HT1080 (cell line): ENCODE measurements around the gene SOX2. TPM values are rescaled to one million over a fixed set of nuclear protein-coding genes. Genes with fewer than 3 reads are reported as not detected.

Experiments used
- DNase-seq: peaks from one replicate; pipeline ENCODE4 v3.0.0-alpha.2; 2015; ENCODE audit warnings: low read depth
- total RNA-seq: library from RNA; depleted of rRNA; stranded (reverse); fragments of >200 nt; shearing (Covaris generic); gene quantifications from 2 replicates; pipeline ENCODE4 v1.2.3, GENCODE V29; 2014

The SOX2 gene
- total RNA-seq, 1 experiment from 2014 or later, result not detected

GRCh38 chr3:181722766-181723425 lies 11.2 kb downstream of the SOX2 start:
- DNase-seq, result no peak

GRCh38 chr3:181723625-181724191 lies 12.0 kb downstream of the SOX2 start:
- no peak for DNase-seq

- DNase-seq, result no peak
Measured at GRCh38 chr3:181724192-181724965, 12.7 kb downstream of the SOX2 start.

- DNase-seq, result no peak
Measured at GRCh38 chr3:181725131-181725731, 13.5 kb downstream of the SOX2 start.

- DNase-seq, result no peak
Measured at GRCh38 chr3:181725830-181726229, 14.1 kb downstream of the SOX2 start.

GRCh38 chr3:181726351-181727330 lies 14.9 kb downstream of the SOX2 start:
- DNase-seq, result no peak

- DNase-seq, result no peak
Measured at GRCh38 chr3:181727341-181728032, 15.8 kb downstream of the SOX2 start.

GRCh38 chr3:181728470-181729340 lies 17.0 kb downstream of the SOX2 start:
- no peak for DNase-seq

GRCh38 chr3:181729341-181729869 lies 17.7 kb downstream of the SOX2 start:
- no peak for DNase-seq

- DNase-seq, result no peak
Measured at GRCh38 chr3:181730316-181730715, 18.6 kb downstream of the SOX2 start.

- no peak for DNase-seq
Measured at GRCh38 chr3:181730934-181731333, 19.2 kb downstream of the SOX2 start.

- DNase-seq, result no peak
Measured at GRCh38 chr3:181735911-181736310, 24.2 kb downstream of the SOX2 start.

GRCh38 chr3:181738551-181738950 lies 26.8 kb downstream of the SOX2 start:
- DNase-seq, result no peak

GRCh38 chr3:181739628-181740027 lies 27.9 kb downstream of the SOX2 start:
- DNase-seq, result peak; percentile 82

- no peak for DNase-seq
Measured at GRCh38 chr3:181741417-181741816, 29.7 kb downstream of the SOX2 start.

GRCh38 chr3:181752202-181752671 lies 40.5 kb downstream of the SOX2 start:
- peak; percentile 47 for DNase-seq

GRCh38 chr3:181753391-181753790 lies 41.7 kb downstream of the SOX2 start:
- DNase-seq, result no peak

GRCh38 chr3:181755959-181756358 lies 44.2 kb downstream of the SOX2 start:
- DNase-seq, result no peak
